HepG2 (cell line): ENCODE results near the gene GSDME.

Experiments
- HOXA9 ChIP-seq: sonication (generic); formaldehyde crosslinking; IDR thresholded peaks from 2 replicates; pipeline ENCODE4 v1.8.1; 2022; ENCODE audit warnings: missing genetic modification reagents, mild to moderate bottlenecking, moderate library complexity, borderline replicate concordance
- ZSCAN20 ChIP-seq: sonication (generic); formaldehyde crosslinking; IDR thresholded peaks from 2 replicates; pipeline ENCODE4 v1.4.0; 2020; ENCODE audit warnings: missing genetic modification reagents, mild to moderate bottlenecking, borderline replicate concordance
- TF ChIP-seq, protein P1 (sequence below): IDR thresholded peaks from 2 replicates; pipeline ENCODE4 v1.6.1; 2016; ENCODE audit warnings: low read depth
- TF ChIP-seq, protein P2 (sequence below): sonication (generic); formaldehyde crosslinking; IDR thresholded peaks from 2 replicates; pipeline ENCODE4 v1.4.0; 2020; ENCODE audit warnings: mild to moderate bottlenecking, missing genetic modification reagents
- TF ChIP-seq, protein P3 (sequence below): sonication (generic); formaldehyde crosslinking; IDR thresholded peaks from 2 replicates; pipeline ENCODE4 v1.5.0; 2020; ENCODE audit warnings: mild to moderate bottlenecking, missing genetic modification reagents, moderate library complexity
- TF ChIP-seq, protein P4 (sequence below): sonication (generic); formaldehyde crosslinking; IDR thresholded peaks from 2 replicates; pipeline ENCODE4 v1.4.0; 2020; ENCODE audit warnings: mild to moderate bottlenecking, missing genetic modification reagents

DNA sequence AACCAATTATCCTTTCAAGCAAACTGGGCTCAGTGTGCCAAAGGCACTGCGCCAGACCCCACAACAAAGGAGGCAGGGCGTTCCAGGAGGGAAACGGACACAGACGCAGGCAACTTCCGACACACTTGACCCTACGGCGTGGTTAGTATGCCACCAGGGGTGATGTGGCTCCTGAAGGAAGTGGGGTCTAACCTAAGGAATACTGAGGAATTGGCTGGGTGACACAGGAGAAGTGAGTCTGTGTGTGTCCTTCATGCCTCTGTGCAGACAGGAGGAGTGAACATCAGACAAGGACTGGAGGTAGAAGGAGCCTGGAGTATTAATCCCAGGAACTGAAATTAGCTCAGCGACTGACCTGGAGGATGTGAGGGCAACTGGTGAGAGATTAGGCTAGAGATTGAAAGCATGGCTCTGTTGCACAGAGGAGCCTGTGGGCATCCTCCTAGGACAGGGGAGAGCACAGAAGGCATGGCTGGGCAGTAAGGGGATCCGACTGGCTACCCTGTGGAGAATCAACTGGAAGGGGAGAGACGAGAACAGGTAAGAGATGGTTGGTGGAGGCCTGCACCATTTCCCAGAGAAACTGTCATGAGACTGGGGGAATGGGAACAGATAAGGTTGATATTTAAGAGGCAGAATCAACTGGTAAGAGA is 27.8 kb downstream of the GSDME start:
- TF ChIP-seq, protein P1, sequence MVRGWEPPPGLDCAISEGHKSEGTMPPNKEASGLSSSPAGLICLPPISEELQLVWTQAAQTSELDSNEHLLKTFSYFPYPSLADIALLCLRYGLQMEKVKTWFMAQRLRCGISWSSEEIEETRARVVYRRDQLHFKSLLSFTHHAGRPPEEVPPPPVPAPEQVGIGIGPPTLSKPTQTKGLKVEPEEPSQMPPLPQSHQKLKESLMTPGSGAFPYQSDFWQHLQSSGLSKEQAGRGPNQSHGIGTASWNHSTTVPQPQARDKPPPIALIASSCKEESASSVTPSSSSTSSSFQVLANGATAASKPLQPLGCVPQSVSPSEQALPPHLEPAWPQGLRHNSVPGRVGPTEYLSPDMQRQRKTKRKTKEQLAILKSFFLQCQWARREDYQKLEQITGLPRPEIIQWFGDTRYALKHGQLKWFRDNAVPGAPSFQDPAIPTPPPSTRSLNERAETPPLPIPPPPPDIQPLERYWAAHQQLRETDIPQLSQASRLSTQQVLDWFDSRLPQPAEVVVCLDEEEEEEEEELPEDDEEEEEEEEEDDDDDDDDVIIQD (CRISPR knock-in tag): no peak
- no peak for TF ChIP-seq ZSCAN20
- TF ChIP-seq, protein P2, sequence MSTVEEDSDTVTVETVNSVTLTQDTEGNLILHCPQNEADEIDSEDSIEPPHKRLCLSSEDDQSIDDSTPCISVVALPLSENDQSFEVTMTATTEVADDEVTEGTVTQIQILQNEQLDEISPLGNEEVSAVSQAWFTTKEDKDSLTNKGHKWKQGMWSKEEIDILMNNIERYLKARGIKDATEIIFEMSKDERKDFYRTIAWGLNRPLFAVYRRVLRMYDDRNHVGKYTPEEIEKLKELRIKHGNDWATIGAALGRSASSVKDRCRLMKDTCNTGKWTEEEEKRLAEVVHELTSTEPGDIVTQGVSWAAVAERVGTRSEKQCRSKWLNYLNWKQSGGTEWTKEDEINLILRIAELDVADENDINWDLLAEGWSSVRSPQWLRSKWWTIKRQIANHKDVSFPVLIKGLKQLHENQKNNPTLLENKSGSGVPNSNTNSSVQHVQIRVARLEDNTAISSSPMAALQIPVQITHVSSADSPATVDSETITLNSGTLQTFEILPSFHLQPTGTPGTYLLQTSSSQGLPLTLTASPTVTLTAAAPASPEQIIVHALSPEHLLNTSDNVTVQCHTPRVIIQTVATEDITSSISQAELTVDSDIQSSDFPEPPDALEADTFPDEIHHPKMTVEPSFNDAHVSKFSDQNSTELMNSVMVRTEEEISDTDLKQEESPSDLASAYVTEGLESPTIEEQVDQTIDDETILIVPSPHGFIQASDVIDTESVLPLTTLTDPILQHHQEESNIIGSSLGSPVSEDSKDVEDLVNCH (CRISPR knock-in tag): no peak
- TF ChIP-seq, protein P3, sequence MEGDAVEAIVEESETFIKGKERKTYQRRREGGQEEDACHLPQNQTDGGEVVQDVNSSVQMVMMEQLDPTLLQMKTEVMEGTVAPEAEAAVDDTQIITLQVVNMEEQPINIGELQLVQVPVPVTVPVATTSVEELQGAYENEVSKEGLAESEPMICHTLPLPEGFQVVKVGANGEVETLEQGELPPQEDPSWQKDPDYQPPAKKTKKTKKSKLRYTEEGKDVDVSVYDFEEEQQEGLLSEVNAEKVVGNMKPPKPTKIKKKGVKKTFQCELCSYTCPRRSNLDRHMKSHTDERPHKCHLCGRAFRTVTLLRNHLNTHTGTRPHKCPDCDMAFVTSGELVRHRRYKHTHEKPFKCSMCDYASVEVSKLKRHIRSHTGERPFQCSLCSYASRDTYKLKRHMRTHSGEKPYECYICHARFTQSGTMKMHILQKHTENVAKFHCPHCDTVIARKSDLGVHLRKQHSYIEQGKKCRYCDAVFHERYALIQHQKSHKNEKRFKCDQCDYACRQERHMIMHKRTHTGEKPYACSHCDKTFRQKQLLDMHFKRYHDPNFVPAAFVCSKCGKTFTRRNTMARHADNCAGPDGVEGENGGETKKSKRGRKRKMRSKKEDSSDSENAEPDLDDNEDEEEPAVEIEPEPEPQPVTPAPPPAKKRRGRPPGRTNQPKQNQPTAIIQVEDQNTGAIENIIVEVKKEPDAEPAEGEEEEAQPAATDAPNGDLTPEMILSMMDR (CRISPR knock-in tag): no peak
- TF ChIP-seq HOXA9: no peak
- TF ChIP-seq, protein P4, sequence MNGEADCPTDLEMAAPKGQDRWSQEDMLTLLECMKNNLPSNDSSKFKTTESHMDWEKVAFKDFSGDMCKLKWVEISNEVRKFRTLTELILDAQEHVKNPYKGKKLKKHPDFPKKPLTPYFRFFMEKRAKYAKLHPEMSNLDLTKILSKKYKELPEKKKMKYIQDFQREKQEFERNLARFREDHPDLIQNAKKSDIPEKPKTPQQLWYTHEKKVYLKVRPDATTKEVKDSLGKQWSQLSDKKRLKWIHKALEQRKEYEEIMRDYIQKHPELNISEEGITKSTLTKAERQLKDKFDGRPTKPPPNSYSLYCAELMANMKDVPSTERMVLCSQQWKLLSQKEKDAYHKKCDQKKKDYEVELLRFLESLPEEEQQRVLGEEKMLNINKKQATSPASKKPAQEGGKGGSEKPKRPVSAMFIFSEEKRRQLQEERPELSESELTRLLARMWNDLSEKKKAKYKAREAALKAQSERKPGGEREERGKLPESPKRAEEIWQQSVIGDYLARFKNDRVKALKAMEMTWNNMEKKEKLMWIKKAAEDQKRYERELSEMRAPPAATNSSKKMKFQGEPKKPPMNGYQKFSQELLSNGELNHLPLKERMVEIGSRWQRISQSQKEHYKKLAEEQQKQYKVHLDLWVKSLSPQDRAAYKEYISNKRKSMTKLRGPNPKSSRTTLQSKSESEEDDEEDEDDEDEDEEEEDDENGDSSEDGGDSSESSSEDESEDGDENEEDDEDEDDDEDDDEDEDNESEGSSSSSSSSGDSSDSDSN (CRISPR knock-in tag): no peak
